RWPE1 (cell line): ENCODE data around the gene FRMD8.
A peak's percentile ranks its signal among the peaks of the same experiment; 100 is the strongest.

Experiments used
- CTCF ChIA-PET: fragments of 350-600 bp; sonication (Branson Sonifier 250); formaldehyde crosslinking; extraction: SDS; loops from one replicate; lab custom pipeline; 2021; lab: Yijun Ruan, JAX
- POLR2A ChIA-PET: fragments of 400-600 bp; formaldehyde crosslinking; extraction: SDS; loops from one replicate; lab custom pipeline; 2020; ENCODE audit warnings: antibody characterized with exemption; ENCODE audit not compliant: low non-redundant PET; lab: Yijun Ruan, JAX
- DNase-seq: peaks from one replicate; pipeline ENCODE4 v3.0.0; 2012; ENCODE audit warnings: low spot score
- H3K27ac ChIP-seq: fragments of 450-650 bp; 2 replicates; pipeline ENCODE4 v1.5.1; 2017
- TF ChIP-seq, protein P1 (sequence below): fragments of 450-650 bp; conservative IDR thresholded peaks from 2 replicates; pipeline ENCODE4 v1.5.1; 2017; ENCODE audit warnings: low read depth, mild to moderate bottlenecking

Gene FRMD8

DNA sequence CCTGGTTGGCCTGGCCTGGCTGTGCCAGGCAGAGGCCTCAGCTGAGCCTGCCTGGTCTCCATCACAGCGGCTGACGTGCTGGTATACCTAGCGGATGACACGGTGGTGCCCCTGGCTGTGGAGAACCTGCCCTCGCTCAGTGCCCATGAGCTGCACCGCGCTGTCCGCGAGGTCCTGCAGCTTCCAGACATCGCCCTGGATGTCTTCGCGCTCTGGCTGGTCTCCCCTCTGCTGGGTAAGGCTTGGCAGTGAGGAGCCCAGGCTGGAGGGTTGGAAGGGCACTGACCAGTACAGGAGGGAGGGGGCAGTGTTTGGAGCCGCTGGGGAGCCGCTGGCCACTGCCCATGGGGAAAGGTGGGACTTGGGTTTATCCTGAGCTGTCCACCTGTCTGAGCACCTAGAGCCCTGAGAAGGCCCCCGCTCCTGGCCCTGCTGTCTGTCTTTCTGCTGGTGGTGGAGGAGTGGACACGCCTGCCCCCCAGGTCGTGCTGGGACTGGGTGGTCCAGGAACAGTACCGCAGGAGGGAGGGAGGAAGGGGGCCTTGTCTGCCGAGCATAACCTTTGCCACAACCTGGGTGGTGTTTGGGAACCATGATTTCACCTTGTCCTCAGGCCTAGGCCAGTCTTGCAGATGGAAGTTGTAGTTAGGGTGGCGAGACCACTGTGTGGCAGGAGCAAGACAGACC lies 3.0 kb downstream of the FRMD8 start:
- TF ChIP-seq, protein P1, sequence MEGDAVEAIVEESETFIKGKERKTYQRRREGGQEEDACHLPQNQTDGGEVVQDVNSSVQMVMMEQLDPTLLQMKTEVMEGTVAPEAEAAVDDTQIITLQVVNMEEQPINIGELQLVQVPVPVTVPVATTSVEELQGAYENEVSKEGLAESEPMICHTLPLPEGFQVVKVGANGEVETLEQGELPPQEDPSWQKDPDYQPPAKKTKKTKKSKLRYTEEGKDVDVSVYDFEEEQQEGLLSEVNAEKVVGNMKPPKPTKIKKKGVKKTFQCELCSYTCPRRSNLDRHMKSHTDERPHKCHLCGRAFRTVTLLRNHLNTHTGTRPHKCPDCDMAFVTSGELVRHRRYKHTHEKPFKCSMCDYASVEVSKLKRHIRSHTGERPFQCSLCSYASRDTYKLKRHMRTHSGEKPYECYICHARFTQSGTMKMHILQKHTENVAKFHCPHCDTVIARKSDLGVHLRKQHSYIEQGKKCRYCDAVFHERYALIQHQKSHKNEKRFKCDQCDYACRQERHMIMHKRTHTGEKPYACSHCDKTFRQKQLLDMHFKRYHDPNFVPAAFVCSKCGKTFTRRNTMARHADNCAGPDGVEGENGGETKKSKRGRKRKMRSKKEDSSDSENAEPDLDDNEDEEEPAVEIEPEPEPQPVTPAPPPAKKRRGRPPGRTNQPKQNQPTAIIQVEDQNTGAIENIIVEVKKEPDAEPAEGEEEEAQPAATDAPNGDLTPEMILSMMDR: no peak
- CTCF ChIA-PET: interaction anchor here (0.6 to 2.8 kb wide), 2 partner anchors 27 to 28 kb away, joined by 3 to 13 read pairs; no protein-coding TSS in a partner anchor
- POLR2A ChIA-PET: no interaction called here
- peak overlapping the region; percentile 100 for H3K27ac ChIP-seq
- no peak for DNase-seq

DNA sequence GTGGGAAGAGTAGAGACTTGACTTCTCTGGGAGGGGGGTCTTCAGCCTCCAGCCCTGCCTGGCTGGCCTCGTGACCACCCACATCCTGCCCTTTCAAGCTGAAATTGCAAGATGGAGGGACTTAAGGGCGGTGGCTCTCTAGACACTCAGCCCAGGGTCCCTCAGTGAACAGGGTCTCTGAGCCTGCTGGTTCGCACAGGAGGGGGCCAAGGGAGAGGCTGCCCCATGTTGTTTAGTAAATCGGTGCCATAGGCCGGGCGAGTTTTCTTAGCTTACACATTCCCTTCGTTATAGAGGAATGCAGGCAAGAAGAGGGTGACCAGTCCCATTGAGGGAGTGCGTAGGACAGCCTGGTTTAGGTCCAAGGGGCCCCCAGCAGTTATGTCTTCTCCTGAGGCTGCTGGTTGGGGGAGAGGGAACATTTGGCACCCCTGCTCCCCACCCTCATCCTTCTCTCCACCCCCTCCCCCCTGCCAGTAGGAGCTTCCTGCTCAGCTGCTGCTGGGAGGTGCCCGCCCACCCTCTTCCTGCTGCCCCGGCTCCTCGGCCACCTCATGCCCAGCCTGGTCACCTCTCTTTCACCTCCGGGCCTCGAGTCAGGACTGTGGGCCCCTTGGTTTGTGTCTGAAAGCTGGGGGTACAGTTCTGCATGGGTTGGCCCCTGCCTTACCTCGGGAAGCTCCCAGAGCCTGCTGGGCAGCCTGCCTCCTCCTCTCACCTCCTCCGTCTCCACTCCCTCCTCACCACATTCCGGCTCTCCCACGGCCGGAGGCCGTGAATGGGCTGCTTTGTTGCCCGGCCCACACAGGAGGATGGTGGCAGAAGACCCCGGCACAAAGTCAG lies 3.9 kb downstream of the FRMD8 start:
- peak overlapping the region; percentile 100 for H3K27ac ChIP-seq
- POLR2A ChIA-PET: interaction anchor here (0.6 kb wide), 1 partner anchor 93 kb away, joined by 3 read pairs; no protein-coding TSS in a partner anchor
- no peak for DNase-seq
- CTCF ChIA-PET: interaction anchor here (0.7 to 2.8 kb wide), 2 partner anchors 26 to 236 kb away, joined by 3 to 13 read pairs; no protein-coding TSS in a partner anchor
- TF ChIP-seq, protein P1: no peak

DNA sequence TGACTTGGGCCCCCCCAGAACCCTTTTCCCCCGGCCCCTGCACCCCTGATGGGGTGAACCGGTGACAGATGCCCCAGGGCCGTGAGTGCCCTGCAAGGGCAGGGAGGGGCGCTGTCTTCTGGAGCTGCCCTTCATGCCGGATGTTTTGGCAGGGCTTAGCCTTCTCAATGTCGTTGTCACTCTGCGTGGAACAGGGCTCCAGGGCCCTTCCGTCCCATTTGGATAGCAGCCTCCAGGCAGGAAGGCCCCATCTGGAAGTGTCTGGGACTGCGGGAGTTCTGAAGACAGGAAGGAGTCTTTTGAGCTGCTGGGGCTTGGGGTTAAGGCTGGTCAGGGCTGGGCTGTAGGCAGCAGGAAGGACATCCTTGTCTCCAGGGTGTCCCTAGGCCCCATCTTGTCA lies 4.6 kb downstream of the FRMD8 start:
- ChIA-PET POLR2A (no interaction called here), CTCF (interaction anchor here (0.5 to 2.8 kb wide), 3 partner anchors 17 to 801 kb away, joined by 3 to 13 read pairs (median 3); no protein-coding TSS in a partner anchor)
- H3K27ac ChIP-seq: peak overlapping the region; percentile 100
- TF ChIP-seq, protein P1: no peak
- DNase-seq: no peak

DNA sequence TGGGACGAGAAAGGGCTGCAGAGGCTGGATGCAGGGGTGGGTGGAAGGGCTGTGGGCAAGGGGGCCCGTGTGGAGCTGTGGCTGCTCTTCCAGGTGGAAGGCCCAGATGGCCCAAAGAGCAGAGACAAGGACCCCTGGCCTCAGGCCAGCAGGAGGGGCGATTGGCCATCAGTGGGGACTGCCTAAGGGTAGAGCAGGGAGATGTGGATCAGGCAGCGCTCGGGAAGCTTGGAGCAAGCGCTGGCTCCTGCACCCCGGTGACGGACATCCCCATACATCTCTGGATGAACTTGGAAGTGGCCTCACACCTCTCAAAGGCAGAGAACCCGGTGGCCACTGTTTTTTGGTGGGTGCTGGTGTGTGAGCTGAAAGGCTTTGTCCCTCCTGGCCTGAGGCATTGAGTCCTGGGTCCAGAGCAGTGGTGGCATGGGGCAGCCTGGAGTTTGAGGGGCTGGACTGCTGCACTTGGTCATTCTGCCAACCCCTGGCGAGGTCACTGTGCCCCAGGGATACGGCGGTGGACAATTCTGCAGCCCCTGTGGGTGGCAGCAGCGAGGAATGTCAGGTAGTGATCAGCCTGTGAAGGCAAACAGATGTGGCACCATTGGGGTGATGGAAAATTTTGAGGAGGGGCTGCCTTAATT lies 5.9 kb downstream of the FRMD8 start:
- POLR2A ChIA-PET: no interaction called here

DNA sequence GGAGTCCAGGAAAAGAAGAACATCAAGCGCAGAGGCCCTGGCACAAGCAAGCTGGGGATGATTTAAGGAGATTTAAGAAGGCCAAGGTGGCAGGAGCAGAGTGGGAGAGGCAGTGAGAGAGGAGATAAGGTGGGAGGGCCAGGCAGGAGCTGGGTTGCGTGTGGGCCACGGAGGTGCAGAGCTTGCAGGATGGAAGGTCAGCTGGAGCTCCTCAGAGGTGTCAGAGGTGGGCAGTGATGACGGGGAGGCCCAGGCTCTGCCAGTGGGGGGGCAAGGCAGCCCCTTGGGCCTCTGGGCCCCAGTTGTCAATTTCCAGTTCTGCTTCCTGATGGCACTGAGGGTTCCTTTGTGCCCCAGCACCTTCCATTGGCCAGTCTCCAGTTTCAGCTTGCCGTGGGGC lies 6.5 kb downstream of the FRMD8 start:
- CTCF ChIA-PET: no interaction called here
- no peak for DNase-seq
- H3K27ac ChIP-seq: peak overlapping the region; percentile 100
- TF ChIP-seq, protein P1: no peak
- POLR2A ChIA-PET: no interaction called here

More for the DNA sequence above, 5.9 kb downstream of the FRMD8 start:
- TF ChIP-seq, protein P1: no peak
- H3K27ac ChIP-seq: peak overlapping the region; percentile 100
- no peak for DNase-seq
- CTCF ChIA-PET: interaction anchor here (2.8 kb wide), 1 partner anchor 24 kb away, joined by 13 read pairs; no protein-coding TSS in a partner anchor
